ENCODE data around the gene MBTD1. TPM values are rescaled to one million over a fixed set of nuclear protein-coding genes. Genes with fewer than 3 reads are reported as not detected.

Gene MBTD1
- polyA plus RNA-seq, 2 of the 4 experiments (the other 2 are of a cell fraction) = 8.1 to 13.4 TPM

- FAIRE-seq = no peak
- POLR2A ChIA-PET = interaction anchor here (0.7 kb wide), 1 partner anchor 224 kb away, joined by 5 read pairs; no protein-coding TSS in a partner anchor
- CTCF ChIA-PET = interaction anchor here (0.8 kb wide), 1 partner anchor 9 kb away, joined by 3 read pairs; no protein-coding TSS in a partner anchor
- Histone ChIP-seq H3K4me3 (no peak overlapping the region), H3K27ac (no peak overlapping the region), H3K4me1 (peaks cover 48% of the 10 kb centered on the region), H3K4me2 (peak overlapping the region; percentile 90), H3K9me3 (no peaks in the 10 kb centered on the region)
- no peak for TF ChIP-seq NR3C1 (IDR thresholded peaks at IDR 0.05)
- 0 out of 4 replicates have a peak, but pooled peaks of 1 of the 2 experiments have one; percentile 11 for TF ChIP-seq CEBPB (IDR thresholded peaks at IDR 0.05)
- no peak for DNase-seq (ENCODE audit: low read depth in 1 of 2, low spot score in 1 of 2)
- no peak for ATAC-seq
- WGBS (ENCODE audit: missing lambda C conversion rate) = 91% methylated on average over 3 of the region's 3 CpGs
These were observed 2.4 kb downstream of the MBTD1 start for GRCh38 chr17:51257150-51258081.

- no peak for DNase-seq (ENCODE audit: low read depth in 1 of 2, low spot score in 1 of 2)
- H3K4me3 ChIP-seq = no peak overlapping the region
- 86% methylated on average over 3 of the region's 3 CpGs for WGBS (ENCODE audit: missing lambda C conversion rate)
- H3K9me3 ChIP-seq = no peaks in the 10 kb centered on the region
- no peak overlapping the region for H3K27ac ChIP-seq
- no peak for TF ChIP-seq HDAC2 (IDR thresholded peaks at IDR 0.05)
- no peak for TF ChIP-seq JUNB (IDR thresholded peaks at IDR 0.05)
- no peak for TF ChIP-seq BHLHE40 (IDR thresholded peaks at IDR 0.05; ENCODE audit: low read depth, low read length)
- no peak for TF ChIP-seq FOSL2 (IDR thresholded peaks at IDR 0.05)
- no peak for TF ChIP-seq FOSL2 (CRISPR knock-in tag; IDR thresholded peaks at IDR 0.05)
- no peak for TF ChIP-seq ZFP36 (IDR thresholded peaks at IDR 0.05; ENCODE audit: borderline replicate concordance, partially characterized antibody)
- no peak for TF ChIP-seq SMC3 (IDR thresholded peaks at IDR 0.05)
- no peak for TF ChIP-seq CEBPB (IDR thresholded peaks at IDR 0.05)
- TF ChIP-seq HMGXB4 (CRISPR knock-in tag; IDR thresholded peaks at IDR 0.05; ENCODE audit: borderline replicate concordance) = no peak
- no peak for TF ChIP-seq TFCP2L1 (CRISPR knock-in tag; IDR thresholded peaks at IDR 0.05)
- POLR2A ChIA-PET = no interaction called here
- H3K4me2 ChIP-seq = no peak overlapping the region
- peaks cover 40% of the 10 kb centered on the region for H3K4me1 ChIP-seq
- no peak for FAIRE-seq
- CTCF ChIA-PET = interaction anchor here (0.5 to 1.3 kb wide), 2 partner anchors 8 to 44 kb away, joined by 3 read pairs; no protein-coding TSS in a partner anchor
- ATAC-seq = no peak
These were observed 3.7 kb downstream of the MBTD1 start for GRCh38 chr17:51256101-51256500.

GRCh38 chr17:51255673-51256072, 4.2 kb downstream of the MBTD1 start:
- 71% methylated on average over 6 of the region's 6 CpGs for WGBS (ENCODE audit: missing lambda C conversion rate)
- Histone ChIP-seq H3K27ac (no peak overlapping the region), H3K4me3 (no peak overlapping the region), H3K9me3 (no peaks in the 10 kb centered on the region), H3K4me1 (peaks cover 40% of the 10 kb centered on the region), H3K4me2 (peak overlapping the region; percentile 17)
- CTCF ChIA-PET = interaction anchor here (1.3 kb wide), 1 partner anchor 8 kb away, joined by 3 read pairs; no protein-coding TSS in a partner anchor
- POLR2A ChIA-PET = no interaction called here
- no peak for TF ChIP-seq HMGXB4 (CRISPR knock-in tag; IDR thresholded peaks at IDR 0.05; ENCODE audit: borderline replicate concordance)
- TF ChIP-seq FOSL2 (IDR thresholded peaks at IDR 0.05) = no peak
- TF ChIP-seq FOSL2 (CRISPR knock-in tag; IDR thresholded peaks at IDR 0.05) = no peak
- no peak for TF ChIP-seq KDM1A (IDR thresholded peaks at IDR 0.05; ENCODE audit: low read depth)
- TF ChIP-seq CBX2 (IDR thresholded peaks at IDR 0.05; ENCODE audit: borderline replicate concordance, low read depth) = no peak
- no peak for TF ChIP-seq RAD21 (conservative IDR thresholded peaks at IDR 0.05 in 1 of 2, IDR thresholded peaks at IDR 0.05 in 1 of 2)
- TF ChIP-seq NFE2L2 (conservative IDR thresholded peaks at IDR 0.05; ENCODE audit: low read length) = no peak
- TF ChIP-seq JUN (IDR thresholded peaks at IDR 0.05) = no peak
- TF ChIP-seq BHLHE40 (IDR thresholded peaks at IDR 0.05; ENCODE audit: low read depth, low read length) = no peak
- ATAC-seq = no peak
- FAIRE-seq = no peak
- no peak for DNase-seq (ENCODE audit: low read depth in 1 of 2, low spot score in 1 of 2)
